Loucy (cell line): ENCODE data around the gene C22orf42.

Experiments
- EZH2phosphoT487 ChIP-seq: fragments of 200-600 bp; IDR thresholded peaks from 2 replicates; pipeline ENCODE4 v1.6.1; 2018; ENCODE audit warnings: antibody characterized with exemption, mild to moderate bottlenecking, moderate library complexity, borderline replicate concordance
- TF ChIP-seq, protein P1 (sequence below): fragments of 200-600 bp; sonication (generic); conservative IDR thresholded peaks from 2 replicates; pipeline ENCODE4 v1.5.1; 2014; ENCODE audit warnings: mild to moderate bottlenecking, antibody characterized with exemption, low read length

- no peak for TF ChIP-seq EZH2phosphoT487
- TF ChIP-seq, protein P1, sequence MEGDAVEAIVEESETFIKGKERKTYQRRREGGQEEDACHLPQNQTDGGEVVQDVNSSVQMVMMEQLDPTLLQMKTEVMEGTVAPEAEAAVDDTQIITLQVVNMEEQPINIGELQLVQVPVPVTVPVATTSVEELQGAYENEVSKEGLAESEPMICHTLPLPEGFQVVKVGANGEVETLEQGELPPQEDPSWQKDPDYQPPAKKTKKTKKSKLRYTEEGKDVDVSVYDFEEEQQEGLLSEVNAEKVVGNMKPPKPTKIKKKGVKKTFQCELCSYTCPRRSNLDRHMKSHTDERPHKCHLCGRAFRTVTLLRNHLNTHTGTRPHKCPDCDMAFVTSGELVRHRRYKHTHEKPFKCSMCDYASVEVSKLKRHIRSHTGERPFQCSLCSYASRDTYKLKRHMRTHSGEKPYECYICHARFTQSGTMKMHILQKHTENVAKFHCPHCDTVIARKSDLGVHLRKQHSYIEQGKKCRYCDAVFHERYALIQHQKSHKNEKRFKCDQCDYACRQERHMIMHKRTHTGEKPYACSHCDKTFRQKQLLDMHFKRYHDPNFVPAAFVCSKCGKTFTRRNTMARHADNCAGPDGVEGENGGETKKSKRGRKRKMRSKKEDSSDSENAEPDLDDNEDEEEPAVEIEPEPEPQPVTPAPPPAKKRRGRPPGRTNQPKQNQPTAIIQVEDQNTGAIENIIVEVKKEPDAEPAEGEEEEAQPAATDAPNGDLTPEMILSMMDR: no peak
Observed at GRCh38 chr22:32130464-32130863, 28.6 kb downstream of the C22orf42 start.
